ENCODE results near the gene KRTAP9-9.
A peak's percentile ranks its signal among the peaks of the same experiment; 100 is the strongest.
"Not testable (repeated sequence)": the region's sequence is repeated elsewhere in the genome, so short reads cannot be mapped to it uniquely, and the experiment has no call there.

The KRTAP9-9 gene

DNA sequence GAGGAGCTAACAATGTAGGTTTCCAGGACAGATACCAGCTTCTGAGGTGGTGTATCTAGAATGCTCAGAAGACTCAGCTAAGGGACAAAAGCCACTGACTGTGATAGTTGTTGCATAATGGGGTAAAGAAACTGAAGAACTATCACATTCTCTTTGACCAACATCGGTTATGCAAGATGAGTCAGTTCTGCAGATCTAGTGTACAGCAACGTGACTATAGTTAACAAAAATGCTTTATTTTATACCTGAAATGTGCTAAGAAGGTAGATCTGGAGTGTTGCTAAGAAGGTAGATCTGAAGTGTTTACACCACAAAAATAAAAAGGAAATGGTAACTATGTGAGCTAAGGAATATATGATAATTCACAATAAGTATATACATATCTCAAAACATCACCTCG is 12.5 kb downstream of the KRTAP9-9 start:
- DNase-seq = peak; percentile 2

DNA sequence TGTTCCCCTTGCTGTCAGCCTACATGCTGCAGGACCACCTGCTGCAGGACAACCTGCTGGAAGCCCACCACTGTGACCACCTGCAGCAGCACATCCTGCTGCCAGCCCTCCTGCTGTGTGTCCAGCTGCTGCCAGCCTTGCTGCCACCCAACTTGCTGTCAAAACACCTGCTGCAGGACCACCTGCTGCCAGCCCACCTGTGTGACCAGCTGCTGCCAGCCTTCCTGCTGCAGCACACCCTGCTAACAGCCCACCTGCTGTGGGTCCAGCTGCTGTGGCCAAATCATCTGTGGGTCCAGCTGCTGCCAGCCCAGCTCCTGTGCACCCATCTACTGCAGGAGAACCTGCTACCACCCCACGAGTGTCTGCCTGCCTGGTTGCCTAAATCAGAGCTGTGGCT is 16.1 kb downstream of the KRTAP9-9 start:
- DNase-seq = not testable (repeated sequence)

DNA sequence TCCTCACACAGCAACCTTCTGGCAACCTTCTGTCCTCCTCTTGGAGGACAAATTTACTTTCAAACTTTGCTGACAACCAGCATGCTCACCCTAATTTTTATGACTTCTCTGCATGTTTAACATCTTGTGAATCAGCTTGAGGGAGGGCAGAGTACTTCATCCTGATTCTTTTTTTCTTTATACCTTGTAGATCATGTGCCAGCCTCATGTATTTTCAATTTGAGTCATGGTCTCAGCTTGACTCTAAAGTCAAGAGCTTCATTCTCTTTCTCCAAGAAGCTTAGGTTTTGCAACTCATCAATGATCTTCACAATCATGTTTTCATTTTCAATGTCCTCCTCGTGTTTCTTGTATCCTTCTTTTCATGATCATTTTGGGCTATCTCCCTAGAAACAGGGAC is 16.7 kb downstream of the KRTAP9-9 start:
- no peak for DNase-seq

DNA sequence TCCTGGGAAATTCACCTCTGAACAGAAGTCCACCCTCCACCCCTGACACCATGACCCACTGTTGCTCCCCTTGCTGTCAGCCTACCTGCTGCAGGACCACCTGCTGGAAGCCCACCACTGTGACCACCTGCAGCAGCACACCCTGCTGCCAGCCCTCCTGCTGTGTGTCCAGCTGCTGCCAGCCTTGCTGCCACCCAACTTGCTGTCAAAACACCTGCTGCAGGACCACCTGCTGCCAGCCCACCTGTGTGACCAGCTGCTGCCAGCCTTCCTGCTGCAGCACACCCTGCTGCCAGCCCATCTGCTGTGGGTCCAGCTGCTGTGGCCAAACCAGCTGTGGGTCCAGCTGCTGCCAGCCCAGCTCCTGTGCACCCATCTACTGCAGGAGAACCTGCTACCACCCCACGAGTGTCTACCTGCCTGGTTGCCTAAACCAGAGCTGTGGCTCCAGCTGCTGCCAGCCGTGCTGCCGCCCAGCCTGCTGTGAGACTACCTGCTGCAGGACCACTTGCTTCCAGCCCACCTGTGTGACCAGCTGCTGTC is 20.5 kb downstream of the KRTAP9-9 start, which contains the start of gene KRTAP9-7:
Gene KRTAP9-7 (plus strand): TSS at position 51 of the 543 bp plus-strand sequence. CDS start 0 bp downstream, at position 51.
- DNase-seq = not testable (repeated sequence)

DNA sequence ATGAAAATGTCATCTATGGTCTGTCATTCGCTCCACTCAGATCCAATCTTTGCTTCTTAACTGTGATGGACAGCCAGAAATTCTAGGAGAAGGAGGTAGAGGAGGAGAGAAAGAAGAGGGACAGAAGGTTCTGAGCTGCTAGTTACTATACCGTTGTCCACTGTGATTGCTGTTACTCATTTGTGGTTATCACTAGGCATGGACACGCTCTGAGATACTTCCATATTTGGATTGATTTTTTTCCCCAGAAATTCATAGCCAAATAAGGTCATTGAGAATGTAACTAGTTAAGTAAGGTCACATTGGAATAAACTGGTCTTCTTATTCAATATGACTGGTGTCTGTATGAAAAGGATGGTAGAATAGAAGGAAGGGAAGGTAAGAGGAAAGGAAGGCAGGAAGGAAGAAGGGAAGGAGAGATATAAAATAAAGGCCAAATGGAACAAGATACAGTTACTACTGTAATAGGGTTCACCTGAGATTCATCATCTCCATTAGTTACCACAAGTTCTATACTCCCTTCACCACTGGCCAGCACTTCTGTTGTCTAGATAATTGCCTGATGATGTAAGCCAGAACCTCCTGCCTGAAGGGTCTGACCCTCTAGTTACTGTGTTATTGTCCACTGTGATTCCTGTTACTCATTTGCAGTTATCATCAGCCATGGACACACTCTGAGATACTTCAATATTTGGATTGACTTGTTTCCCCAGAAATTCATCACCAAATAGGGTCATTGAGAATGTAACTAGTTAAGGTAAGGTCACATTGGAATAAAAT is 23.2 kb downstream of the KRTAP9-9 start:
- DNase-seq = no peak

DNA sequence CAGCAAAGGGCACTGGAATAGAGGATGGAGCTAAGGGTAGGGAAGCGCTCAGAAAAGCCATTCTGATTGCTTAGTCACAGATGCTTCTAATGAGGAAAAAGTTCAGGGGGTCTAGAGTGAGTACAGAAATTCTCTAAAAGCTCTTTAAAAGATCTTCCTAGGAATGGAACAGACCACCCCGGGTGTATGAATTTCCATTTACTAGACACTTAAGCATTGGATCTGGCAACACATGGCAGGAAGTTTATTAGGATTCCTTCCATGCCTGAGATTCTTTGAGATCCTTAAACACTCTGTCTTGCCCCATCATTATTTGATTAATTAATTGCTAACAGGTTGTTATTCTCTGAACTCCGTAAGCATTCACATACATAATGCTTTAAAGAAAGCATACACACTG is 28.9 kb downstream of the KRTAP9-9 start:
- DNase-seq = no peak

DNA sequence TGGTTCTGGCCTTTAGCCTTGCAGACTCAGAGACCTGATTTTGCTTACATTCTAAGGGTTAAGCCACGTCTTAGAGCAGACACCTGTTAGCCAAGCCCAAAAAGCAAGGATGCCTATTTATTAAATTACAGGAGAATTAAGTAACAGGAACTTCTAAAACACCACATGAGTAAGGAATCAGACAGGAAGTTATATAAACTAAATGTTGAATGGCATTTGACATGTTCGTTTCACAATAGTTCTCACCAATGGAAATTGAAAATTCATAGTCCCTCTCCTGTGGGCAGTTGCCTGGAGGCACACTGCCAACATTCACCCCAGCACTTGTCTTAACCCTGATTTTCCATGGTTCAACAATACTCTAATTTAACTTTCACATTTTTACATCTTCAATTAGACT is 29.4 kb downstream of the KRTAP9-9 start:
- DNase-seq = peak; percentile 16

DNA sequence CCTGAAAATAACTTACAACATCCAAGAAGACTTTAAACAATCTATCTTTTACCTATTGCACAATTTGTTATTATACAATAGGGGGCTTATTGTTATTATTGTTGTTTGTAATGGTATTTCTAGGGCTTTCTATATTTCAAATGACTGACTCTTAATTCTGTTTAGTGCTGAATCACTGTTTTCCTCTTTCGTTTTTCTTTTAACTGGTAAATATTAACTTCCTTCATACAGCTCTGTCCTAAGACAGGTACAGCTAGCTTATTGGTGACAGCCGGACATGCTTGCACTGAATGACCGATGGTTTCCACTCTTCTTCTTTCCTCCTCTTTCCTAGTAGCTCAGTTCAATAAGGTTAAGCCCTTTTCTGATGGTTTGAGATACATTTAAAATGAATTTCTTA is 31.9 kb downstream of the KRTAP9-9 start:
- no peak for DNase-seq

DNA sequence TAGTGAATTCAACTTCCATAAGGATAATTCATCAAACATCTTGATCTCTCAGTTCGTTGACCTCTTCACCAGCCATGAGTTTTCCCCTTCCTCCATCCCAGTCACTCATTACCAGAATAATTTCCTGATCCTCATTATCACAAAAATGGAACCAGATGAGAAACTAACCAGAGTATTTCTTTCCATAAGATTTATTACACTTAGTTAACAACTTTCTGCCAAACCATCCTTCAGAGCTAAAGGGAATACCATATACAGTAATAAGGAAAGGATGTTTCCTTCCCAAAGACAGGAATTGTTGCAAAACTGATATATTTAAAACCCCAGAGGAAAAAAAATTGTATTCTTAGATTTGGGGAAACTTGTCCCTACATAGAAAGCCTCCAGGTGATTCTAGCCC is 38.8 kb downstream of the KRTAP9-9 start:
- no peak for DNase-seq

DNA sequence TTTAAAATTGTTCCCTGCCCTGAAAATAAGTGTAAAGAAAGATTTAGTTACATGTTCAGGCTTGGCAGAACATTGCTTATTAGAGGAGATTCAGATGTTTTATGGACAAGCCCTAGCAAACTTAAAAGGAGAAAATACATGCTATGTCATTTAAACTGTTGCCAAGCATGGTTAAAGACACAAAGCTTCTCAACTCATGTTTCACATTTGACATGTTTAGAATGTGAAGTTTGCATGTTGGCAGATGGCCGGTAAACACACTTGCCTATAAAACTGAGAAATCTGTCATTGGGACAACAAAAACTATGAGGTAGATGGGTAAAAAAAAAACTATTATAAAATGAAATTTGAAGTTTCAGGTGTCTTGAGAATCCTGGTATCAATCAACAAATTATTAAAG is 41.7 kb downstream of the KRTAP9-9 start:
- DNase-seq = no peak

DNA sequence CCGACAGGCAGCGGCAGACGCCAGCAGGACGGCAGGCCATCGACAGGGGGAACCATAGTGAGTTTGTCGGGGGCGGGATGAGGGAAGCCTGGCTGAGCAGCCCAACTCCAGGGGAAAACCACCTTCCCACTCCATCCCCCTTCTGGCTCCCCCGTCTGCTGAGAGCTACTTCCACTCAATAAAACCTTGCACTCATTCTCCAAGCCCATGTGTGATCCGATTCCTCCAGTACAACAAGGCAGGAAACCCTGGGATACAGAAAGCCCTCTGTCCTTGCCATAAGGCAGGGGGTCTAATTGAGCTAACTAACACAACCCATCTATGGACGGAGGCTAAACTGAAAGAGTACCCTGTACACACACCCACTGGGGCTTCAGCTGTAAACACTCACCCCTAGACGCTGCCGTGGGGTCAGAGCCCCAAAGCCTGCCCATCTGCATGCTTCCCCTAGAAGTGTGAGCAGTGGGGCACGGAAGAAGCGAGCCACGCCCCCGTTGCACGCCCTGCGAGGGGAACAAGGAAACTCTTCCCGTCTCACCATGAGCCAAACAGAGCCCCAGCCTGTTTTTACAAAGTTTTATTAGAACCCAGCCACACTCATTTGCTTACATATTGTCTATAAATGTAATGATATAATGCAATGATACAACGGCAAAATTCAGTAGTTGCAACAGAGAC is 43.4 kb downstream of the KRTAP9-9 start:
- no peak for DNase-seq

DNA sequence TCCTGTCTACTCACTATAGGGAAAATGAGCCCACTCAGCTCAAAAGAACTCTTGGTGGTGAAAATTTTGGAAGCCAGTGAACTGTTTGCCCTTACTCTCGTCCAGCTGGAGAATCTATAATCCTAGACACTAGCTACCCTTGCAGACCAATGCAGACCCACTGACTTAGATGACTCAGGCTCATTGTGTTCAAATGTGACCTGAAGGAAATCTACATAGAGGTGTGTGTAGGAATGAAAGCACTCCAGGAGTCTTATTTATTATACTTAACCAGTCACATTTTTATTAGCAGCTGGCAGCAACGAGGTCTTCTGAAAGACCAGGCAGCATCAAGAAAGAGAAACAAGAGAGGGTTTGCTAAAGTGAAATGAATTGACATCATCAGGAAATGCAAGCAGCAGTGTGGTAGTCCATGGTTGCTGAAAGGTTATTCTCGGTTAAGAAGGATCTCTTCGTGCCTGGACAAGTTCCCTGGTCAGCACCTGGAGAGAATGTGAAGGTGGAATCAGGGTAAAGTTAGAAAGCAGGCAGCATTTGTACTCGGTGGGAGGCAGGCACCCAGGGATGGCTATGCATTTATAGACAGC is 46.1 kb downstream of the KRTAP9-9 start:
- no peak for DNase-seq

DNA sequence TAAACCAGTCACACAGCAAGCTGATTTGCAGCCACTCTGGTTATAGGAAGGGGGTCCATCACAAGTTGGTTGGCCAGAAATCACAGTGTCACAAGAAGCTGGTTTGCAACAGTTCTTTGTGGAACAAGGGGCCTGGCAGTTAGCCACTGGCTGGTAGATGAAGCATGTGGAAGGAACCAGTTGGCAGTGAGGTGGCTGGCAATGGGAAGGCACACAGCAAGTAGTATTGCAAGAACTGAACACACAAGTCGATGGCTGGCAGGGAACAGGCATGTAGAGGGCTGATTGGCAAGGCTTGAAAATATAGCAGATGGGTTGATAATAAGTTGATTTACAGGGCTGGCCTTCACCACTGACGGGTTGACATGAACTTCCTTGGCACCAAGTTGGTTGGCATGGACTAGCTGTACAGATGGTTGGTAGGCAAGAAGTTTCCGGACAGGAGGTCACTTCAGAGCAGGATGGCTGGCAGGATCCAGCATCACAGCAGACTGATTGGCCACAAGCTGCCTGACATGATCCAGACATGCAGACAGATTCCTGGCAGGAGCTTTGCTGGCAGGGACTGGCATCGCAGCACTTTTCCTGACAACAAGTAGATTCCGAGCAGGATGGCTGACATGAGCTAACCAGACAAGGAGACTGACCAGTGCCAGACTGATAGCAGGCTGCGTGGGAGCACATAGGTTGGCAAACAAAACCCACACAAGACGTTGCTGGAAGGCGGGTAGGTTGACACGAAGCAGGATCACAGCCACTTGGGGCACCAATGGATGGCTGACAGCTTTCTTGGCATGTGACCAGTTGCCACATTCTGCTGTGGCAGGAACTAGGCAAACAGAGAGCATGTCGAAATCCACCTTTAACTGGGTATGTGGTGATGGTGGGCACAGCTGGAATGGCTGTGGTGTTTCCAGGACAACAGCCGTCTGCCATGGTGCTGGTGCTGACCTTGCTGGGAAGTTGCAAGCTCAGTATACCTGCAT is 47.0 kb downstream of the KRTAP9-9 start, which contains the start of gene KRTAP29-1:
Gene KRTAP29-1 (minus strand): TSS at position 936 of the 986 bp plus-strand sequence. CDS start 0 bp downstream, at position 936.
- DNase-seq = peak; percentile 41

DNA sequence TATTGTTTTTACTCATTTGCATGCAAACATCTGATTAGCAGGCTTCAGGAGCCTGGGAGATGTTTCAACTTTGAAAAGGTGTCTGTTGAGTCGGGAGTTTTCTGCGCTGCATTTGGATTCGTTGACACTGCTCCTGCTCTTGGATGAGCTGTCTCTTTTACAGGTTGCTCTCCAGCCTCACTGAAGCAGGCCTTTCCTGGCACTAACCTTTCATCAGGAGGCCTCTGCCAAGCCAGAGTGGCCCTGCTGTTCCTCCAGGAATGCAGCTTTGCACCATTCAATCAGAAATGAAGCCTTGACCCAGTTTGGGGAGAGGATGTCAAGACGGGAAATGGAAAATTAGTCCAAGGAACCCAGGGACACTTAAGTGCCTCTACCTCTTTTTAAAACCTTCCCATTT is 47.8 kb downstream of the KRTAP9-9 start:
- no peak for DNase-seq

DNA sequence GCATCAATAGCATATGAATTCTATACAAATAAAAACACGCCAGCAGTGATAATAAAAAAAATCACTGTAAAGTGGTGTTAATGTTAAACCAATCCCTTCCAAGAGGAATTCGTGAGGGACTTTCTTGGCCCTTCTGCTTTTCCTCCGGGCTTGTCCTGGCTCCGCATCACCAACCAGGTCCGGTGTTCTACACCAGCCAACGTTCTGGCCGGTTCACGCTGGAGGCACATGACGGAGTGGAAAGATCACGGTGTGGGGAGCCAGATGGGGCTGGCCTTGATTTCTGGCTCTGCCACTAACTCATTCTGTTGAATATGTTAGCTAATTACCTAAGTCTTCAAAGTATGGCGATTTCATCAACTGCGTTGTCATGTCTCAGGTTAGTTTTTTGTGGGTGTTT is 48.9 kb downstream of the KRTAP9-9 start:
- DNase-seq = no peak

All from hematopoietic multipotent progenitor cell treated with erythropoietin and hydrocortisone succinate and interleukin-3 and kit ligand, for 6 days (in vitro differentiated cells).